Keratinocyte (primary cell): ENCODE measurements around the gene CARD11.

Experiments
- EZH2 ChIP-seq: IDR thresholded peaks from one replicate; pipeline ENCODE4 v1.6.1; 2012; ENCODE audit warnings: inconsistent platforms, mild to moderate bottlenecking, low read length, moderate library complexity
- TF ChIP-seq, protein P1 (sequence below), 3 experiments: IDR thresholded peaks in 1 of 3; conservative IDR thresholded peaks in 1 of 3; optimal IDR thresholded peaks in 1 of 3; 2 replicates in 2 of 3; 3 replicates in 1 of 3; pipeline versions ENCODE3 to v1.5.1; 2011; ENCODE audit warnings: low read length in 3 of 3, mild to moderate bottlenecking in 3 of 3, moderate library complexity in 2 of 3, control low read depth in 1 of 3, inconsistent platforms in 1 of 3; ENCODE audit not compliant: insufficient read depth in 2 of 3; ENCODE audit errors: extremely low read depth in 1 of 3

GRCh38 chr7:2950578-2950977 is 93.1 kb downstream of the CARD11 start:
- TF ChIP-seq, protein P1, sequence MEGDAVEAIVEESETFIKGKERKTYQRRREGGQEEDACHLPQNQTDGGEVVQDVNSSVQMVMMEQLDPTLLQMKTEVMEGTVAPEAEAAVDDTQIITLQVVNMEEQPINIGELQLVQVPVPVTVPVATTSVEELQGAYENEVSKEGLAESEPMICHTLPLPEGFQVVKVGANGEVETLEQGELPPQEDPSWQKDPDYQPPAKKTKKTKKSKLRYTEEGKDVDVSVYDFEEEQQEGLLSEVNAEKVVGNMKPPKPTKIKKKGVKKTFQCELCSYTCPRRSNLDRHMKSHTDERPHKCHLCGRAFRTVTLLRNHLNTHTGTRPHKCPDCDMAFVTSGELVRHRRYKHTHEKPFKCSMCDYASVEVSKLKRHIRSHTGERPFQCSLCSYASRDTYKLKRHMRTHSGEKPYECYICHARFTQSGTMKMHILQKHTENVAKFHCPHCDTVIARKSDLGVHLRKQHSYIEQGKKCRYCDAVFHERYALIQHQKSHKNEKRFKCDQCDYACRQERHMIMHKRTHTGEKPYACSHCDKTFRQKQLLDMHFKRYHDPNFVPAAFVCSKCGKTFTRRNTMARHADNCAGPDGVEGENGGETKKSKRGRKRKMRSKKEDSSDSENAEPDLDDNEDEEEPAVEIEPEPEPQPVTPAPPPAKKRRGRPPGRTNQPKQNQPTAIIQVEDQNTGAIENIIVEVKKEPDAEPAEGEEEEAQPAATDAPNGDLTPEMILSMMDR (optimal IDR thresholded peaks at IDR 0.05 in 1 of 3, IDR thresholded peaks at IDR 0.05 in 1 of 3, conservative IDR thresholded peaks at IDR 0.05 in 1 of 3; ENCODE audit: extremely low read depth in 1 of 3, insufficient read depth in 2 of 3, low read length in 3 of 3), result no peak
- TF ChIP-seq EZH2, result no peak
